Measurements from ENCODE around the gene VPS50. TPM values are rescaled to one million over a fixed set of nuclear protein-coding genes. Genes with fewer than 3 reads are reported as not detected.
"Not testable (repeated sequence)": the region's sequence is repeated elsewhere in the genome, so short reads cannot be mapped to it uniquely, and the experiment has no call there.

Gene VPS50
- total RNA-seq, 1 donor from 2014 or later = 42.7 TPM

DNA sequence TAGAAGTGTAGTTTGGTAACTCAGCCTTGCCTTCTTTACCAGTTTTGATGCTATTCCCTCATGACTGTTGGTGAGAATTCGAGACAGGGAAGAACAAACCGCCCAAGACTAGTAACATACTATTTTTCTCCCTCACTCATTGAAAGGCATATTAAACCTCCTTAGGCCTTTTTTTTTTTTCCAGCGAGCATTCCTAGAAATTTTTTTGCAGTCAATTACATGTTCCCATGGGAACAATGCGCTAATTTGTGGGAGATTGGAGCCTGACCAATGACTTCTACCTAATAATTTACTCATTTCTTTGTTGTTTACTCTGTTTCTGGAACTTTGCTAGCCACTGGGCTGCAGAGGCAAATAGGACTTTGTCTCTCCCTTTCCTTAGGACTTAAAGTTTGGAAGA, 6.0 kb downstream of the VPS50 start:
- no peak for DNase-seq (ENCODE audit: low spot score)

DNA sequence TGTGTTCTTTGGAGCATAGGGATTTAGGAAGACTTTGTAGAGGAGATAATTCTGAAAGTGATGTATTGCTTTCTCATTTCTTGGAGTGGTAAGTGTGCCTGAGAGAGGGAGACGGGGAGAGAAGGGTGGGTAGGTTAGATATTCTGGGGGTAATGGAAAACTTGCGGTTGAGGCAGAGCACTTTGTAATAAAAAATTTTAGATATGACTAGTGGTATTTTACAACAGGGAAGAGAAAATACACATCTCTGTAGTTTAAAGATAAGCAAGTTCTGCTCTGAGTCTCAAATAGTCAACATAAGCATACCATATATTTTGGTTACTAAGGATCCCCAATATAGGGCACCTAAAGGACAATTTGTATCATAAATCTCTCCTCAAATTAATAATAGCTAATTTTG, 6.6 kb downstream of the VPS50 start:
- DNase-seq (ENCODE audit: low spot score) = no peak

DNA sequence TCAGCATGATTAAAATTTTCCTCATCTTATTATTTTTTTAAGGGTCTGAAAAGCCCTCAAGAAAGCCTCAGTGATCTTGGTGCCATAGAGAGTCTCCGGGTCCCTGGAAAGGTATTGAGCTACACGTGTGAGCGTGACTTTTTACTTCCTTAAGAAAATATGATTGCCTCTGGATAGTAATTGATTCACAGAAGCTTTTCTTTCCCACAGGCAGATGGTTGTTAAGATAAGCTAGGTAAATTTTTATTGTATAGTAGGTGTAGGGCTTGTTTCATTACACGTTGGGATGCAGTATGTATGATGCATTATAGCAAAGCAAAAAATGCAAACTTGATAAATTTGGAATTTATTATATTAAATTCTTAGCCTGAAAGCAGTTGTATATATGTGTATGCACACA, 7.7 kb downstream of the VPS50 start:
- no peak for DNase-seq (ENCODE audit: low spot score)

DNA sequence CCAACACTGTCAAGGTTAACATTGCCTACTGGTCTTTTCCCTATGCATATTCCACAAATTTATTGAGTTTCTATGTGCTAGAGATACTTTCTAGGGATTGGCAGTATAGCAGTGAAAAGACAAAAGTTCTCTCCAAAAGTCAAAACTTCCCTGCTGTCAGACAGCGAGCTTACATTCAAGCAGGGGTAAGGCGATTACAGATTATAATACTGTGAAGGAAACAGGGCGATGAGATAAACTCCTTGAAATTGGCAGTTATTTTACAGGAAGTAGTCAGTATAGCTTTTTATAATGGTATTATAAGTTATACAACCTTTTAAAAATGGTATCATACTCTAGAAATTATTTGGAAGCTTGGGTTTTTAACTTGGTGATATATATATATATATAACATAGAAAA, 9.9 kb downstream of the VPS50 start:
- DNase-seq (ENCODE audit: low spot score) = no peak

DNA sequence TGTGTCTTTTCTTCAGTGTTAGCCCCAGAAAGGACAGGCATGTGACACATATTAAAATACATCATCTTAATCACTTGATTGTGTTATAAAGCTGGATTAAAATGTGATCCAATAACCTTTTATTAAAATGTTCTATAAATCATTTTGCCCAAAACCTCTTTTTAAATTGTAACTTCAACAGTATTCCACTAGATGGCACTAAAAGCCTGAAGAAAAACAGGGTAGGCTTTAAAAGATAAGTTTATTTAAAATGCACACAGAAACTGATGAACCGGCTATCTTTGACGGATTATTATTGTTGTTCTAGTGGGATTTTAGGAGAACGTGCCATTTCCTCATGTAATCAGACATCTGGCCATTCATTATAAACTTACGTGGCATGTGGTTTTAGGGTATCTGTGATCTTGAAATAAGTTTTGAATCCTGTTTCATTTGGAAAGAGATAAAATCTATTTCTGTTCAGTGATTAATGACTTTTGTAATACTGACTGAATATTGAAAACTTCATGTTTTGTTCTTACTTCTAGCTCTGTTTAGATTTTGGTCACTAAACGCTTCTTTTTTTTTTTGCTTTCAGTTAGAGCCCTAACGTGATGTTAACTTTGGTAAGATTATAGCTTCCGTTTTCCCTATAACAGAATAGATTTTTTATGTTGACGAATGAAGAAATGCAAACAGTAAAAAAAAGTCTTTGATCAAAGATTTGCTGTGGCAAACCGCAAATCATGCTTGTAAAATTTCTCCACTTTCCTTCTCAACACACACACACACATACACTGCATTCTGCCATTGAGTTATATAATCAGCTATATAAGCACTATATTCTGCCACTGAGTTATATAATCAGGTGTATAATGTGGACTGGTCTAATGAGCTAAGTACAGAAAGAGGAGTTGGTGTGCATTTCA, 13.6 kb downstream of the VPS50 start:
- no peak for DNase-seq (ENCODE audit: low spot score)

DNA sequence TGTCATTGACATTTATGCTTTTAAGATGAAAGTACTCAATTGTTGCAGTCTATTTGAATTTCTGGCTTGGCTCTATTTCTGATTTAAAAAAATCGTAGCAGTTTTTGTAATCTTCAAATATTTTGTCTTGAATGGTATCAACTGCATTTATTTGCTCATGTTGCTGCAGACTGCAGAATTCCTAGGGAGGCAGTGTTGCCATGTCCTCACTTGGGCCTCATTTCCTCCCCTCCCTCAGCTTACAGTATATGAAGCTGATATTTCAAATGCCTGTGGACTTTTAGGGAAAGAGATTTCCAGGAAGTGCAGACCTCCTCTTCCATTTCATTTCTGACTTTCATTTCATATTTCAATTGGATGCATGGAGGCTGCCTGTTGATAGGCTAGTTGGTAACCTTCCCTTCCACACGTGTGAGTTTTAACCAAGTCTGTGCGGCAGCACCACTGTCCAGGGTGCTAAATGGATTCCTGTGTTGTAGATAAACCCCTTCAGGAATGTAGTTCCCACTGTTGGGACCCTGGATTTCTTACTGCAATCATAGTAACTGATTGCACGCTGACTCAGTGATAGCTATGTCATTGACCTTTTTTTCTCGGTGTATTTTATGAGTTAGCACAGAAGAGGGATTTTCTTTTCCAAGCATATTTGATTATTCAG, 17.5 kb downstream of the VPS50 start:
- no peak for DNase-seq (ENCODE audit: low spot score)

DNA sequence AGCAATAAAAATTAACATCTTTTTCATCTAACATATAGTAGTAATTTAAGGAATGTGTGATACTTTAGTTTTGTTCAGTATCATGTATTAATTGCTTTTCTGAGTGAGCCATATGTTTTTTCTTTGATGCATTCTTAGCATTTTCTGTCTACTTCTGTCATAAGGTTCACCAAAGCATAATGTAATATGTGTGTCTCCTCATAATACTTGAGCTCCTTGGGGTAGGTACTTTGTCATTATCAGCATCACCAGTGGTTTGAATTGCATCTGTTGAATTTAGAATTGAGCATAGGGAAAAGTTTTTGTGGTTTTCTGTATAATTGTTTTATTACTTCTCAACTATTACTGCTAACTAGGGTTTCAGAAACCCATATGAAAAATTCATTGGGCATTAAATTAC, 26.5 kb downstream of the VPS50 start:
- DNase-seq (ENCODE audit: low spot score) = no peak

DNA sequence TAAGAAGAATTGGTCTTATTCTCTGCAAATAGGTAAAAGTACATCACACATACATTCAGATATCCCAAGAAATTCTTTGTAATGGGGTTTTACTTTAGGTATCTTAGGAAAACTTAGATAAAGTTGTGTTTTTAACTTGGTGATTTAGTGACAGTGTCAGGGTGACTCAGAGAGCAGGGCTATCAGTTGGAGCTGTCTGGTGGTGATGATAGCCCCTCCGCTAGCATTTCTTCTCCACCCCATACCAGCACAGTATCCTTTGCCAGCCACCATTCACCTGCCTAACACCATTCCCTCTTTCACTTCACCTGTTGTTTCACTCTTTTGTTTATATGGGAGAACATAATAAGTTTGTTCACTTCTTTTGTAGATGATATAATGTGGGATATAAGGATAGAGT, 30.4 kb downstream of the VPS50 start:
- no peak for DNase-seq (ENCODE audit: low spot score)

DNA sequence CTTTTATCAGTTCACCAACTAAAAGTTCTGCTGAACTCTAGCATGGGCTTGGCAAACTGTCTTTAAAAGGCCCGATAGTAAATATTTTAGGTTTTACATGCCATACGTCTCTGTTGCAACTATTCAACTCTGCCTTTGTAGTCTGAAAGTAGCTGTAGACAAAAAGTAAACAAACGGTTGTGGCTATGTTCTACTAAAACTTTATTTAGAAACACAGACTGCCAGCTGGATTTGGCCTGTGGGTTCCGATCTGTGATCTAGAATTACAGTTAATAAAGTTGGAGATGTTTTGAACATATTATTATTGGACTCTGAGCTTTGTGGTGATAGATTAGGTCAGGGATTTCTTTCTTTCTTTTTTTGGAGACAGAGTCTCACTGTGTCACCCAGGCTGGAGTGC, 33.1 kb downstream of the VPS50 start:
- no peak for DNase-seq (ENCODE audit: low spot score)

DNA sequence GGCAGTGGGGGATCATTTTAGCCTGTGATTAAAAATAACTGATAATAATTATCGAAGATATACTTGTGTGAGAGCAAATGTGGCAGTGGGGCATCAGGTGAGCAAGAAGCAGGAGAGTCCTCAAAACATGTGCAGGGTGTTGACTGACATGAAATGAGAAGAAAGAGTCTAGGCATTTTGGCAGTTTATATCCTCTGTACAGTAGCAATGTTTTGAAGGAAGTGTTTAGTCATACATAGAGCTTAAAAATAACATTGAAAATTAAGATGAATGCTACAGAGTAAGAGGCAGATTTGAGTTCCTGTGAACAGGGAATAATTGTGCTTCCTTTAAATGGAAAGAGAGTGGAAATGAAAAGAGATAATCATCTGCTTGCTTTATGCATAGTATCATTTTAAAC, 47.4 kb downstream of the VPS50 start:
- DNase-seq (ENCODE audit: low spot score) = no peak

DNA sequence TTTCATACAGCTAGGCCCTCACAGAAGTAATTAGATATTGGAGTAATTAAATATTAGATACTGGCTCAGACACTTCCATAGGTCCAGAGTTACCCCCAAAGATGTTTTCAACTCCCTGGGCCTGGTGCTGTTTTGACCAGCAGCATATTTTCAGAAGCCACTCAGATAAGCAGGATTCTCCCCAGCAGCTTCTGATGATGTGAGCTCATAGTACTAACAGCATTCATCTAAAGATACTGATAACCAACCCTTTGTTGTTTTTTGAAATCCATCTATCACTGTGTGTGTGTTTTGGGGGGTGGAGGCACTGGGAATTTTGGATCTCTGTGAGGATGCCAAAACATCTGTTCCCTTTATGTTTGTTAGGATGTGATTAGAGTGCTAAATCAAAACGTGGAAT, 52.7 kb downstream of the VPS50 start:
- no peak for DNase-seq (ENCODE audit: low spot score)

DNA sequence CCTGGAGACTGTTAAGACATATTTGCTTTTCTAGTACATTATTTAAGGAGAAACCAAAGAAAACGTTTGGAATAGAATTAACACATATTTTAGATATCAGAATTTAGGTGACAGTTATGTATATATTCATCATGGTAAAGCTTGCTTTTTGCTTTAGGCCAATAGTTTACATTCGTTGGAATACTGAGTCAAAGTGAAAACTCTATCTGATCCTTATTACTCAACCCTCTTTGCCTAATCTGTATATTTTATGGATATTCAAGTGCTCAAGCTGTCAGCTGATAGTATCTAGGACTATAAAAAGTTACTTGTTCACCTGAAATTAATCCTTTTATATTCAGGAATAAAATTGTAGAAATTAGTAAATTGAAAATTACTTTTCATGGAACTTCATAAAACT, 61.1 kb downstream of the VPS50 start:
- DNase-seq (ENCODE audit: low spot score) = no peak

DNA sequence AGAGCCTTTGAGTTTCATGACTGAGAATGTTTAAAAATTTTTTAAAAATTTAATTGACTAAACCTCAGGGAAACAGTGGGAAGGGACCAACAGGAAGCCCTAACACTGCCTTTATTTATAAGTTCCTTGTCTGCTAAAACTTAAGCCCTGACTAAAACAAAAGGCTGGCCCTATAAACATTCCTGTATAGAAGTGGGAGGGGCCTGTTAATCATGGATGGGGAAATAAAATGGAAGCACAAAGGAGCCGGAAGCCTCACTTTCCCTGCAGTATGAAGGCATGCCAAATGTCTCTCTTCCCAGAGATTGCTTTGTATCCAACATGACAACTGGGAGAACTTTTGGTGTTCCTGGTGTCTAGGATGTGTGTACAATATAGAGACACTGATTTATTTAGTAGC, 66.0 kb downstream of the VPS50 start:
- no peak for DNase-seq (ENCODE audit: low spot score)

DNA sequence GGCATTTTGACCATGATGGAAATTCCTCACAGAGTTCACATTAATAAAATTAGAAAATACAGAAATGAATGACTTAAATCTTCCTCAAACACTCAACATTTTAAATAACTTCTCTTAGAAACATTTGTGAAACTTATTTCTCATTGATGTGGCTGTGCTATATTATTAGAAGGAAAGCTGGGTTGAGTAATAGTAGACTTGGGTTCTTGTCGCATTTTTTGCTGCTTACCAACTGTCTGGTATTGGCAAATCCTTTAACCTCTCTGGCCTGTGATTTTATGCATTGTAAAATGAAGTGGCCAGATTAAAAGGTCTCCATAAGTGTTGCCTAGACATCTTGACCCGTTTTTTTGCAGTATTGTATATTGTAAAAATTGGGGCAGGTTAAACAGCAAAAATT, 66.5 kb downstream of the VPS50 start:
- no peak for DNase-seq (ENCODE audit: low spot score)

DNA sequence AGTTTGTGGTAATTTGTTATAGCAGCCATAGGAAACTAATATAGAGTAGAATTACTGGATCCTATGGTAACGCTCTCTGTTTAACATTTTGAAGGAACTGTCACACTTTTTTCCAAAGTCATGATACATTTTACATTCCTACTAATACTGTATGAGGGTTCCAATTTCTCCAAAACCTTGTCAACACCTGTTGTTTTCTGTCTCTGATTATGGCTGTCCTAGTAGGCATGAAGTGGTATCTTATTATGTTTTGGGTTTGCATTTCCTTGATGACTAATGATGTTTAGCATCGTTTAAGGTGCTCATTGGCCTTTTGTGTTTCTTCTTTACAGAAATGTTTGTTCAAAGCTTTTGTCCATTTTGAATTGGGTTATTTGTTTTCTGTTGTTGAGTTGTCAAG, 69.6 kb downstream of the VPS50 start:
- DNase-seq (ENCODE audit: low spot score) = no peak

DNA sequence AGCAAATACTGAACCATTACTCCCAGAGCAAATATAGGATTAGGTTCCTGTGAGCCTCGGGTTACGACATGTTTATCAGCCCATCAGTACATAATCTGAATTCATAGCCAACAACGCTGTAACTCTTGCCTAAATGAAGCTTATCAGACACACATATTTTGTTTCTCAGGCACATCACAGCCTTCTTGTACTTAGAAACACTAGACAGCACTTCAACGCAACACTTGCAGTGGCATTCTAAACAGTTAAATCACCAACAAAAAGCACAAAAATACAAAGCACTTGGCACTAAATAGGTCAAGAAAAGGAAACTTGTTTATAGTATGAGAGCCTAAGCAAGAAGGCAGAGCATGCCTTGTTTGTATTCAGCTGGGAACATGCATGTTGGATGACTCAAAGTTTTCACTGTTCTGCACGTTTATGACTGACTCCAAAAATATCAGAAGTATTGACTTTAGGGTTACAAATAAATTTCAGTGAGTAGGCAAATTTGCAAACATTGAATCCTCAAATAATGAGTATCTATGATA, 75.0 kb downstream of the VPS50 start:
- DNase-seq (ENCODE audit: low spot score) = no peak

DNA sequence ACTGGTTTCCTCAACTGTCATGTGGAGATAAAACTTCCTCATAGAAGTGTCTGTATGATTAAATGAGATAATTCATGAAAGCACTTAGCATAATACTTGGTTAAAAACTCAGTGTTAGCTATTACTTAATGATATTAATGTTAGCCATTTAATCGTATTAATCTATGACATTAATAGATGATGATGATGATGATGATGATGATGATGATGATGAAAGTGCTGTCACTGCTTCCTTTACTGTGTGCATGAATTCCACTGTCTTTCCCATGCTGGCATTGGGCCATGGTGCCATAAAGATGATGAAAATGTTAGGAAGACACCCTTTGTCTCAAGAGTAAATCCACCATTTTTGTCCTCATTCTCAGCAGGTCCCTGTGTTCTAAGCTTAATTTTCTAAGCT, 75.8 kb downstream of the VPS50 start:
- DNase-seq (ENCODE audit: low spot score) = no peak

DNA sequence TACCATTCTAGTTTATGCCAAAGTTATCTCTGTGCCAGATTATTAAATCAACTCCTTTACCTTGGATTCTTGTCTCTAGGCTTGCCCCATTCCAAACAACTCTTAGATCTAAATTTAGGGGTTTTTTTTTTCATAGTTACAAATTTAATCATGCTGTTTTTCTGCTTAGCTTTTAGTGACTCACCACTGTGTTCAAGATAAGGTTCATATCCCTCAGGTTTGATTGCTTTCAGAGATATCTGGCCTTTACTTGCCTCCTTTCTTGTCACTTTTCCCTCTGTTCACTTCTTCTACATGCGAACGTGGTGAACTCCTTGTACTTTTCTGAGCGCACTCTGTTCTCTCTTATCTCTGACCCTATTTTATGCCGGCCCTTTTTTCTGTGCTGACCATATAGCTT, 78.2 kb downstream of the VPS50 start:
- DNase-seq (ENCODE audit: low spot score) = no peak

DNA sequence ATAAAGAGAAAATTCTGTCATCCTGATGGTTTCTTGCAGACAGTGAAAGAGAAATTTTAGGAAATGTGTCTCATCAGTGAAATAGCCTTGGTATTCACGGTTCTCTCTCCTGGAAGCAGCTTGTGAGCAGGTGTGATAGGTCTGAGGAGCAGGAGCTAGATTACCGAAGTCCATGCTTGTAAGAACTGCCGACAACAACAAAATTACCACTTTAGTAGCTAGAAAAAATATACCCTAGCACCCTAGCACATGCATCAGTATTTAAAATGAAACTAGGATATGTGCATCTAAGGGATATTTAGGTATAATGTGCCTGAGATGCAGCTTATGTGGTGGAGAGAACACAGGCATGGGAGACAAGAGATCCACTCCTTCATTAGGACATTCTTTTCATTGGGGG, 82.3 kb downstream of the VPS50 start:
- DNase-seq (ENCODE audit: low spot score) = no peak

DNA sequence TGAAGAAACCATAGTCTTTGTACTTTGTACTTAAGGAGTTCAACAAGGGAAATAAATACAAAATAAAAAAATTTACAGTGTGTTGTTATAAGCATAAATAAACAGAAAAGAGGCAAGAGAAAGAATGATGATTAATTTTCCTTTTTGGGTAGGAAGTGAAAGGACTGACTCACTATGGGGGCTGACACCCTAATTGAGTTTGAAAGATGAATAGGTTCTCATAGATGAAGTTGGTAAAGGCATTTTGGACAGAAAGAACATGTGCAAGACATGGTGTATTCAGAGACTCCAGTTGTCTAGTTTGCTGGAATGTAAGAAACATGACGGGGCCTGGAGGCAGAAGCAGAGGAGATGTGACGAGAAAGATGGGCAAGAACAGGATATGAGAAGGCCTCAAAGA, 83.7 kb downstream of the VPS50 start:
- no peak for DNase-seq (ENCODE audit: low spot score)

DNA sequence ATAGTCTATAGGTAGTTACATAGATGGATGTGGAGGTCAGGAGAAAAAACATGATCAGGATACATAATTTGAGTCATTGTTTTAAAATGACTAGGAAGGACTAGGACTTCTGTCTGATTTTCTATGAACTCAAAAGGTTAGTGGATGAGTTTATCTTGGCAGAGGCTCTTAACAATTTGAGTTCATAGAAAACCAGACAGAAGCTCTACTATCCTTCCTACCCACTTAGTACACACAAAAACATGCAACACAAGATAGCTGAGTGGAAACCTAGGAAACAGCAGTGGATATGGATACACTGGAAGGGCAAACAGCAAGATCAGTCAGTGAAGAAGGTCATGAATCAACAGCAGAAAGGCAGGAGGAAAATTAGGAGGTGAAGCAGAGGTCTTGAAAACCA, 84.6 kb downstream of the VPS50 start:
- no peak for DNase-seq (ENCODE audit: low spot score)

DNA sequence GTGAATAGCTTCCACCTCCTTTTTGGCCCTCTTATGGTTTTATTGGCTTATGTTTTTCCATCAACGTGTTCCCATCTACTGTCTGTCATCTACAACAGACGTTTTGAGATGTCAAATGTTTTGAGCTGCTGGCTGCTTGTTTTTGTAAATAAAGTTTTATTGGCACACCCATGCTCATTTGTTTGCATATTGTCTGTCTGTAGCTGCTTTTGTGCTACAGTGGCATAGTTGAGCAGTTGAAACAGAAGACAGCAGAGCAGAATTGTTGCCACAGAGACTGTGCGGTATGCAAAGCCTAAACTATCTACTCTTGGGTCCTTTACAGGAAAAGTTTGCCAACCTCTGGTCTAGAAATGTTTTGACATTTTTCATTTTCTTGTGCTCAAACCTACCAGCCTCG, 88.7 kb downstream of the VPS50 start:
- no peak for DNase-seq (ENCODE audit: low spot score)

DNA sequence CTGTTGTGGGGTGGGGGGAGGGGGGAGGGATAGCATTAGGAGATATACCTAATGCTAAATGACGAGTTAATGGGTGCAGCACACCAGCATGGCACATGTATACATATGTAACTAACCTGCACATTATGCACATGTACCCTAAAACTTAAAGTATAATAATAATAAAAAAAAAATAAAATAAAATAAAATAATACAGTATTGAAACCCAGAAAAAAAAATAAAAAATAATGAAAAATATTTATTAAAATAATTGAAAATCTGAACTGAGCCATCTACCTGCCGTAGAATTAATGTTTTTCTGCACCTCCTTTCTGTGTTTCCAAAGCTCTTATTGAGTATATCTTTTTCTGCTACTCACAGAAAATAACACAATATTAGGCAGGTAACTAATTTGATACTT, 94.1 kb downstream of the VPS50 start:
- not testable (repeated sequence) for DNase-seq (ENCODE audit: low spot score)
